CD4-positive, CD25-positive, alpha-beta regulatory T cell (primary cell): Measurements from ENCODE around the gene PRAMEF33. TPM values are rescaled to one million over a fixed set of nuclear protein-coding genes. Genes with fewer than 3 reads are reported as not detected.
"Not testable (repeated sequence)": the region's sequence is repeated elsewhere in the genome, so short reads cannot be mapped to it uniquely, and the experiment has no call there.

Experiments used
- ATAC-seq, 2 donors: fragments of 150-1000 bp; cut with Tn5 transposase; one replicate each; pipeline ENCODE4 v1.10.0; 2021; ENCODE audit warnings: low read depth in 2 of 2, moderate number of reproducible peaks in 2 of 2, moderate library complexity in 1 of 2
- DNase-seq, 3 donors: peaks; one replicate each; pipeline versions ENCODE4 v3.0.0 to v3.0.0-alpha.2; 2012 to 2022; ENCODE audit warnings: mixed read lengths in 1 of 3
- H3K27ac ChIP-seq: one replicate; pipeline ENCODE4 v1.7.0; 2013; ENCODE audit warnings: mild to moderate bottlenecking, low read length; ENCODE audit not compliant: insufficient read depth, poor library complexity, severe bottlenecking
- H3K27me3 ChIP-seq: one replicate; pipeline ENCODE4 v1.7.0; 2013; ENCODE audit warnings: low read length; ENCODE audit not compliant: control insufficient read depth, insufficient read depth
- H3K36me3 ChIP-seq: one replicate; pipeline ENCODE4 v1.7.0; 2013; ENCODE audit warnings: mild to moderate bottlenecking, low read length, moderate library complexity; ENCODE audit not compliant: control insufficient read depth, insufficient read depth
- H3K4me1 ChIP-seq: 2 replicates; pipeline ENCODE4 v1.7.0; 2013; ENCODE audit warnings: mild to moderate bottlenecking, low read length; ENCODE audit not compliant: insufficient read depth, control insufficient read depth, poor library complexity, severe bottlenecking
- H3K4me3 ChIP-seq: one replicate; pipeline ENCODE4 v1.7.0; 2013; ENCODE audit warnings: low read depth, mild to moderate bottlenecking, low read length, moderate library complexity
- H3K9me3 ChIP-seq, 2 experiments: 1 replicate in 1 of 2; 2 replicates in 1 of 2; pipeline ENCODE4 v1.7.0; 2013; ENCODE audit warnings: low read length in 2 of 2, mild to moderate bottlenecking in 1 of 2, moderate library complexity in 1 of 2; ENCODE audit not compliant: control insufficient read depth in 2 of 2
- H3K27ac Mint-ChIP-seq, 3 donors: one replicate each; pipeline ENCODE4 v1.8.0; 2020 to 2022; ENCODE audit warnings: mild to moderate bottlenecking in 3 of 3, mixed read lengths in 3 of 3, moderate library complexity in 2 of 3
- H3K27me3 Mint-ChIP-seq: one replicate; pipeline ENCODE4 v1.8.0; 2022; ENCODE audit warnings: mild to moderate bottlenecking, mixed read lengths
- H3K36me3 Mint-ChIP-seq: one replicate; pipeline ENCODE4 v1.8.0; 2020; ENCODE audit warnings: mixed read lengths
- H3K4me1 Mint-ChIP-seq, 4 donors: one replicate each; pipeline ENCODE4 v1.8.0; 2020 to 2022; ENCODE audit warnings: mixed read lengths in 4 of 4, mild to moderate bottlenecking in 1 of 4
- H3K4me3 Mint-ChIP-seq, 4 donors: one replicate each; pipeline ENCODE4 v1.8.0; 2020 to 2022; ENCODE audit warnings: mild to moderate bottlenecking in 4 of 4, mixed read lengths in 4 of 4, moderate library complexity in 3 of 4
- H3K9me3 Mint-ChIP-seq, 7 donors: one replicate each; pipeline ENCODE4 v1.8.0; 2020 to 2022; ENCODE audit warnings: mixed read lengths in 7 of 7, mild to moderate bottlenecking in 3 of 7, moderate library complexity in 2 of 7
- polyA plus RNA-seq, 4 donors: library from polyadenylated mRNA; unstranded; fragments of 300-500 nt; fragmentation: Illumina TruSeq; gene quantifications; one replicate each; pipeline ENCODE4 v1.2.3, GENCODE V29; 2021
- total RNA-seq: library from RNA; stranded (reverse); gene quantifications from one replicate; pipeline ENCODE4 v1.2.3, GENCODE V29; 2022

Gene PRAMEF33
- total and polyA plus RNA-seq, 5 donors from 2014 or later = not detected

GRCh38 chr1:13356774-13357173 lies 53.4 kb downstream of the PRAMEF33 start:
- H3K4me3 ChIP-seq, H3K4me1 Mint-ChIP-seq, H3K27me3 Mint-ChIP-seq, ATAC-seq, H3K4me3 Mint-ChIP-seq, H3K27ac Mint-ChIP-seq, H3K27ac ChIP-seq, H3K4me1 ChIP-seq, H3K9me3 ChIP-seq, H3K36me3 ChIP-seq, H3K36me3 Mint-ChIP-seq, H3K27me3 ChIP-seq: not testable (repeated sequence)
- peak in 2 of 3 donors; percentile 20 to 64 for DNase-seq
- peaks cover 0 to 11% (median 0%) of the 10 kb centered on the region in 7 donors for H3K9me3 Mint-ChIP-seq

Other genes starting within 250 kb of the PRAMEF33 start
- not detected for gene PRAMEF27, start 247.0 kb upstream of the PRAMEF33 start, total RNA-seq
- gene PRAMEF27, start 247.0 kb upstream of the PRAMEF33 start, polyA plus RNA-seq = not detected
- not detected for gene HNRNPCL3, start 242.8 kb upstream of the PRAMEF33 start, total RNA-seq
- not detected for gene HNRNPCL3, start 242.8 kb upstream of the PRAMEF33 start, polyA plus RNA-seq
- gene PRAMEF25, start 232.8 kb upstream of the PRAMEF33 start, total RNA-seq = not detected
- gene PRAMEF25, start 232.8 kb upstream of the PRAMEF33 start, polyA plus RNA-seq = not detected
- gene HNRNPCL2, start 186.7 kb upstream of the PRAMEF33 start, total RNA-seq = not detected
- not detected for gene HNRNPCL2, start 186.7 kb upstream of the PRAMEF33 start, polyA plus RNA-seq
- not detected for gene PRAMEF26, start 147.5 kb upstream of the PRAMEF33 start, total RNA-seq
- gene PRAMEF26, start 147.5 kb upstream of the PRAMEF33 start, polyA plus RNA-seq = not detected
- gene HNRNPCL4, start 137.9 kb upstream of the PRAMEF33 start, total RNA-seq = not detected
- not detected for gene HNRNPCL4, start 137.9 kb upstream of the PRAMEF33 start, polyA plus RNA-seq
- gene PRAMEF9, start 131.7 kb upstream of the PRAMEF33 start, total RNA-seq = not detected
- not detected for gene PRAMEF9, start 131.7 kb upstream of the PRAMEF33 start, polyA plus RNA-seq
- not detected for gene PRAMEF13, start 102.1 kb upstream of the PRAMEF33 start, total RNA-seq
- not detected for gene PRAMEF13, start 102.1 kb upstream of the PRAMEF33 start, polyA plus RNA-seq
- gene PRAMEF18, start 77.4 kb upstream of the PRAMEF33 start, total RNA-seq = not detected
- gene PRAMEF18, start 77.4 kb upstream of the PRAMEF33 start, polyA plus RNA-seq = not detected
- not detected for gene PRAMEF5, start 49.3 kb upstream of the PRAMEF33 start, total RNA-seq
- gene PRAMEF5, start 49.3 kb upstream of the PRAMEF33 start, polyA plus RNA-seq = not detected
- not detected for gene PRAMEF8, start 18.4 kb upstream of the PRAMEF33 start, total RNA-seq
- not detected for gene PRAMEF8, start 18.4 kb upstream of the PRAMEF33 start, polyA plus RNA-seq
- not detected for gene PRAMEF15, start 12.0 kb downstream of the PRAMEF33 start, total RNA-seq
- not detected for gene PRAMEF15, start 12.0 kb downstream of the PRAMEF33 start, polyA plus RNA-seq
- gene PRAMEF14, start 43.6 kb downstream of the PRAMEF33 start, total RNA-seq = not detected
- gene PRAMEF14, start 43.6 kb downstream of the PRAMEF33 start, polyA plus RNA-seq = not detected
- not detected for gene PRAMEF19, start 68.4 kb downstream of the PRAMEF33 start, total RNA-seq
- not detected for gene PRAMEF19, start 68.4 kb downstream of the PRAMEF33 start, polyA plus RNA-seq
- not detected for gene PRAMEF17, start 86.1 kb downstream of the PRAMEF33 start, total RNA-seq
- not detected for gene PRAMEF17, start 86.1 kb downstream of the PRAMEF33 start, polyA plus RNA-seq
- not detected for gene PRAMEF20, start 106.9 kb downstream of the PRAMEF33 start, total RNA-seq
- gene PRAMEF20, start 106.9 kb downstream of the PRAMEF33 start, polyA plus RNA-seq = not detected
- not detected for gene LRRC38, start 210.5 kb downstream of the PRAMEF33 start, total RNA-seq
- gene LRRC38, start 210.5 kb downstream of the PRAMEF33 start, polyA plus RNA-seq = not detected